Common myeloid progenitor, CD34-positive (primary cell): ENCODE measurements around the gene MRPS10. TPM values are rescaled to one million over a fixed set of nuclear protein-coding genes. Genes with fewer than 3 reads are reported as not detected.

Source experiments
- CTCF ChIA-PET: fragments of 350-600 bp; sonication (Branson Sonifier 250); formaldehyde crosslinking; loops from one replicate; lab custom pipeline; 2021; ENCODE audit warnings: antibody characterized with exemption; lab: Charles Lee
- POLR2A ChIA-PET: fragments of 350-600 bp; sonication (Branson Sonifier 250); formaldehyde crosslinking; loops from one replicate; lab custom pipeline; 2021; ENCODE audit warnings: antibody characterized with exemption; lab: Charles Lee
- DNase-seq, 3 donors: peaks; one replicate each; pipeline versions ENCODE4 v3.0.0 to v3.0.0-alpha.2; 2013
- H3K27ac ChIP-seq, 2 experiments: 1 replicate in 1 of 2; 2 replicates in 1 of 2; pipeline ENCODE4 v1.7.0; 2013; ENCODE audit warnings: inconsistent platforms in 2 of 2, low read length in 2 of 2, mild to moderate bottlenecking in 2 of 2, low read depth in 1 of 2, moderate library complexity in 1 of 2; ENCODE audit not compliant: severe bottlenecking in 2 of 2, insufficient read depth in 1 of 2, poor library complexity in 1 of 2
- H3K27me3 ChIP-seq, 5 experiments: replicated peaks in 2 of 5; 1 replicate in 3 of 5; 2 replicates in 2 of 5; pipeline versions ENCODE4 v1.6.1 to v1.7.0; 2013; ENCODE audit warnings: low read length in 4 of 5, mild to moderate bottlenecking in 2 of 5, moderate library complexity in 2 of 5, inconsistent platforms in 1 of 5; ENCODE audit not compliant: insufficient read depth in 5 of 5, control insufficient read depth in 4 of 5
- H3K36me3 ChIP-seq, 4 experiments: 1 replicate in 2 of 4; 2 replicates in 2 of 4; pipeline versions ENCODE4 v1.6.1 to v1.7.0; 2013; ENCODE audit warnings: low read length in 3 of 4, control low read depth in 1 of 4, mild to moderate bottlenecking in 1 of 4; ENCODE audit not compliant: control insufficient read depth in 4 of 4, insufficient read depth in 4 of 4
- H3K4me1 ChIP-seq, 4 experiments: 1 replicate in 3 of 4; 2 replicates in 1 of 4; pipeline versions ENCODE4 v1.6.1 to v1.7.1; 2013; ENCODE audit warnings: low read length in 3 of 4, mild to moderate bottlenecking in 3 of 4, control low read depth in 1 of 4, inconsistent platforms in 1 of 4, moderate library complexity in 1 of 4; ENCODE audit not compliant: control insufficient read depth in 4 of 4, insufficient read depth in 4 of 4; ENCODE audit errors: control extremely low read depth in 1 of 4
- H3K4me3 ChIP-seq, 7 experiments: 1 replicate in 4 of 7; 2 replicates in 3 of 7; pipeline versions ENCODE4 v1.5.1 to v1.7.0; 2013; ENCODE audit warnings: mild to moderate bottlenecking in 7 of 7, low read length in 6 of 7, moderate library complexity in 6 of 7, inconsistent platforms in 2 of 7, low read depth in 2 of 7, control low read depth in 1 of 7; ENCODE audit not compliant: insufficient read depth in 4 of 7, control insufficient read depth in 1 of 7; ENCODE audit errors: extremely low read depth in 1 of 7
- H3K9me3 ChIP-seq, 5 experiments: 1 replicate in 4 of 5; 2 replicates in 1 of 5; pipeline versions ENCODE4 v1.6.1 to v1.7.1; 2013; ENCODE audit warnings: low read length in 4 of 5, mild to moderate bottlenecking in 2 of 5, inconsistent platforms in 1 of 5, low read depth in 1 of 5, moderate library complexity in 1 of 5; ENCODE audit not compliant: control insufficient read depth in 4 of 5, insufficient read depth in 2 of 5; ENCODE audit errors: control extremely low read depth in 1 of 5
- WGBS: methylation state at CpG from one replicate; pipeline ENCODE4 v1.1.5; 2013; ENCODE audit not compliant: insufficient coverage; 5-methylcytosine and 5-hydroxymethylcytosine counted together
- polyA plus RNA-seq: library from polyadenylated mRNA; unstranded; fragments of 120-200 nt; gene quantifications from one replicate; pipeline ENCODE4 v1.2.1, GENCODE V29; 2013

MRPS10 gene
- polyA plus RNA-seq, result 27.6 TPM

- 5% methylated on average over 13 of the region's 29 CpGs for WGBS
- peak; percentile 95 to 96 (median 96) for DNase-seq
- ChIA-PET CTCF (interaction anchor here (0.8 to 1.0 kb wide), 2 partner anchors 9 to 174 kb away, joined by 3 to 5 read pairs; no protein-coding TSS in a partner anchor), POLR2A (no interaction called here)
- no peaks in the 10 kb centered on the region for H3K9me3 ChIP-seq
- H3K4me1 ChIP-seq, result peaks cover 4 to 16% (median 8%) of the 10 kb centered on the region in 4 experiments
- H3K27ac ChIP-seq, result peak within 1 kb of the TSS; percentile 86 to 92
- H3K4me3 ChIP-seq, result peak within 1 kb of the TSS; percentile 56 to 100 (median 98)
- peaks cover 3 to 14% (median 8%) of the 10 kb centered on the region in 4 experiments for H3K36me3 ChIP-seq
- H3K27me3 ChIP-seq, result no peaks in the 10 kb centered on the region
Observed at GRCh38 chr6:42217519-42218367, at the start of gene MRPS10. TSS of gene MRPS10 (minus strand) at chr6:42217861. CDS start at chr6:42217849, 12 bp downstream.

- H3K27me3 ChIP-seq, result no peaks in the 10 kb centered on the region
- H3K27ac ChIP-seq, result no peak overlapping the region
- no peak overlapping the region for H3K4me3 ChIP-seq
- no peak for DNase-seq
- CTCF ChIA-PET, result no interaction called here
- POLR2A ChIA-PET, result no interaction called here
- no peaks in the 10 kb centered on the region for H3K4me1 ChIP-seq
- H3K36me3 ChIP-seq, result peaks cover 0 to 25% (median 10%) of the 10 kb centered on the region in 4 experiments
- H3K9me3 ChIP-seq, result no peaks in the 10 kb centered on the region
- 100% methylated on average over 1 of the region's 1 CpG for WGBS
Observed at GRCh38 chr6:42266538-42266937, 48.9 kb upstream of the MRPS10 start.

GRCh38 chr6:42264852-42265390, 47.3 kb upstream of the MRPS10 start:
- Histone ChIP-seq H3K27me3 (no peaks in the 10 kb centered on the region), H3K4me3 (no peak overlapping the region), H3K36me3 (peaks cover 0 to 27% (median 10%) of the 10 kb centered on the region in 4 experiments), H3K27ac (no peak overlapping the region), H3K4me1 (no peaks in the 10 kb centered on the region), H3K9me3 (no peaks in the 10 kb centered on the region)
- 96% methylated on average over 5 of the region's 5 CpGs for WGBS
- ChIA-PET POLR2A (no interaction called here), CTCF (interaction anchor here (1.1 to 3.0 kb wide), 3 partner anchors 12 to 287 kb away, joined by 4 to 12 read pairs (median 10); no protein-coding TSS in a partner anchor)
- DNase-seq, result no peak

GRCh38 chr6:42264162-42264851, 46.6 kb upstream of the MRPS10 start:
- Histone ChIP-seq H3K36me3 (peaks cover 0 to 24% (median 10%) of the 10 kb centered on the region in 4 experiments), H3K27ac (no peak overlapping the region), H3K9me3 (no peaks in the 10 kb centered on the region), H3K4me3 (no peak overlapping the region), H3K4me1 (no peaks in the 10 kb centered on the region), H3K27me3 (no peaks in the 10 kb centered on the region)
- WGBS, result 91% methylated on average over 8 of the region's 10 CpGs
- no peak for DNase-seq
- CTCF ChIA-PET, result interaction anchor here (1.5 to 3.0 kb wide), 3 partner anchors 13 to 283 kb away, joined by 3 to 12 read pairs (median 10); no protein-coding TSS in a partner anchor
- POLR2A ChIA-PET, result no interaction called here

GRCh38 chr6:42263165-42263728, 45.6 kb upstream of the MRPS10 start:
- H3K27me3 ChIP-seq, result no peaks in the 10 kb centered on the region
- H3K36me3 ChIP-seq, result peaks cover 0 to 14% (median 6%) of the 10 kb centered on the region in 4 experiments
- no peak overlapping the region for H3K27ac ChIP-seq
- H3K9me3 ChIP-seq, result no peaks in the 10 kb centered on the region
- DNase-seq, result no peak
- ChIA-PET POLR2A (no interaction called here), CTCF (interaction anchor here (1.1 to 3.0 kb wide), 5 partner anchors 8 to 284 kb away, joined by 3 to 12 read pairs (median 6); no protein-coding TSS in a partner anchor)
- no peaks in the 10 kb centered on the region for H3K4me1 ChIP-seq
- no peak overlapping the region for H3K4me3 ChIP-seq
- WGBS, result 97% methylated on average over 22 of the region's 24 CpGs

GRCh38 chr6:42260972-42261371, 43.3 kb upstream of the MRPS10 start:
- H3K4me1 ChIP-seq, result no peaks in the 10 kb centered on the region
- no peak overlapping the region for H3K27ac ChIP-seq
- ChIA-PET CTCF (interaction anchor here (1.1 to 2.8 kb wide), 8 partner anchors 9 to 286 kb away, joined by 3 to 21 read pairs (median 3); no protein-coding TSS in a partner anchor), POLR2A (no interaction called here)
- H3K36me3 ChIP-seq, result peaks cover 0 to 19% (median 7%) of the 10 kb centered on the region in 4 experiments
- no peaks in the 10 kb centered on the region for H3K27me3 ChIP-seq
- no peaks in the 10 kb centered on the region for H3K9me3 ChIP-seq
- WGBS, result 77% methylated on average over 3 of the region's 11 CpGs
- no peak overlapping the region for H3K4me3 ChIP-seq
- peak; percentile 22 to 42 (median 37) for DNase-seq
